Measurements from ENCODE around the gene LGALS3BP.

DNA sequence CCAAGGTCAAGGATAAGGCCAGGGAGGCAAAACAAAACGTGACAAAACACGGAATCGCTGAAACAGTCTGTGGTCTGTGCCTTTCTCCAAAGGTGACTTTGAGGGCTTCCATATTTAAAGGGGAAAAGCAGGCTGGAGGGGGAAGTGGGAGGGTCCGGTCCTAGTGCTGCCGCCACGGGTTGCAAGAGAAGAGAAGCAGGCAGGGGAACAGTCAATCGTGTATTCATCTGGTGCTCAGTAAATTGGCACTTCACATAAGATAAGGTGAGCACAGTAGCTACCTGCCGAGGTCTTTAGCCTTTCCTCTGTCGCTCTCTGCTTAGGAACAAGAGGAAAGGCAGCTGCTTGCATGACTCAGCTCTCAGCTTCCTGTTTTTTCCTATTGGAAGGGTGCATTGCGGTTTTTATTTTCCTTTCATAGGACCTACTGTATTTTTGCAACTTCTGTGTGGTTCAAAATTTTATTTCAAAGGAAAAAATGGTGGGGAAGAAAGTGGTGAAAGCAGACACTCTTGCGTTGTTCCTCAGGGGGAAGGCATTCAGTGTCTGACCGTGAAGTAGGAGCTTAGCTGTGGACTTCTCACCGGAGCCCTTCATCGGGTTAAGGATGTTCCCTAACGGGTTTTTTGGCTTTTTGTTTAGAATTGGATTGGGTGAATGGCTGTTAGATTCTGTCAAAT is 7.1 kb upstream of the LGALS3BP start:
- no peak for TF ChIP-seq CBX5 (IDR thresholded peaks at IDR 0.05; ENCODE audit: low read depth, low read length)
- TF ChIP-seq, protein P1, sequence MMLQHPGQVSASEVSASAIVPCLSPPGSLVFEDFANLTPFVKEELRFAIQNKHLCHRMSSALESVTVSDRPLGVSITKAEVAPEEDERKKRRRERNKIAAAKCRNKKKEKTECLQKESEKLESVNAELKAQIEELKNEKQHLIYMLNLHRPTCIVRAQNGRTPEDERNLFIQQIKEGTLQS (IDR thresholded peaks at IDR 0.05; ENCODE audit: insufficient read depth, low read depth, low read length), result no peak
- TF ChIP-seq, protein P2, sequence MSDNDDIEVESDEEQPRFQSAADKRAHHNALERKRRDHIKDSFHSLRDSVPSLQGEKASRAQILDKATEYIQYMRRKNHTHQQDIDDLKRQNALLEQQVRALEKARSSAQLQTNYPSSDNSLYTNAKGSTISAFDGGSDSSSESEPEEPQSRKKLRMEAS (IDR thresholded peaks at IDR 0.05), result no peak
- TF ChIP-seq, protein P3, sequence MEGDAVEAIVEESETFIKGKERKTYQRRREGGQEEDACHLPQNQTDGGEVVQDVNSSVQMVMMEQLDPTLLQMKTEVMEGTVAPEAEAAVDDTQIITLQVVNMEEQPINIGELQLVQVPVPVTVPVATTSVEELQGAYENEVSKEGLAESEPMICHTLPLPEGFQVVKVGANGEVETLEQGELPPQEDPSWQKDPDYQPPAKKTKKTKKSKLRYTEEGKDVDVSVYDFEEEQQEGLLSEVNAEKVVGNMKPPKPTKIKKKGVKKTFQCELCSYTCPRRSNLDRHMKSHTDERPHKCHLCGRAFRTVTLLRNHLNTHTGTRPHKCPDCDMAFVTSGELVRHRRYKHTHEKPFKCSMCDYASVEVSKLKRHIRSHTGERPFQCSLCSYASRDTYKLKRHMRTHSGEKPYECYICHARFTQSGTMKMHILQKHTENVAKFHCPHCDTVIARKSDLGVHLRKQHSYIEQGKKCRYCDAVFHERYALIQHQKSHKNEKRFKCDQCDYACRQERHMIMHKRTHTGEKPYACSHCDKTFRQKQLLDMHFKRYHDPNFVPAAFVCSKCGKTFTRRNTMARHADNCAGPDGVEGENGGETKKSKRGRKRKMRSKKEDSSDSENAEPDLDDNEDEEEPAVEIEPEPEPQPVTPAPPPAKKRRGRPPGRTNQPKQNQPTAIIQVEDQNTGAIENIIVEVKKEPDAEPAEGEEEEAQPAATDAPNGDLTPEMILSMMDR (IDR thresholded peaks at IDR 0.05; ENCODE audit: control extremely low read depth in 1 of 3, insufficient read depth in 1 of 3, low read depth in 1 of 3, low read length in 3 of 3), result no peak
- no peak for TF ChIP-seq SP1 (IDR thresholded peaks at IDR 0.05; ENCODE audit: low read depth, low read length)
- TF ChIP-seq, protein P4, sequence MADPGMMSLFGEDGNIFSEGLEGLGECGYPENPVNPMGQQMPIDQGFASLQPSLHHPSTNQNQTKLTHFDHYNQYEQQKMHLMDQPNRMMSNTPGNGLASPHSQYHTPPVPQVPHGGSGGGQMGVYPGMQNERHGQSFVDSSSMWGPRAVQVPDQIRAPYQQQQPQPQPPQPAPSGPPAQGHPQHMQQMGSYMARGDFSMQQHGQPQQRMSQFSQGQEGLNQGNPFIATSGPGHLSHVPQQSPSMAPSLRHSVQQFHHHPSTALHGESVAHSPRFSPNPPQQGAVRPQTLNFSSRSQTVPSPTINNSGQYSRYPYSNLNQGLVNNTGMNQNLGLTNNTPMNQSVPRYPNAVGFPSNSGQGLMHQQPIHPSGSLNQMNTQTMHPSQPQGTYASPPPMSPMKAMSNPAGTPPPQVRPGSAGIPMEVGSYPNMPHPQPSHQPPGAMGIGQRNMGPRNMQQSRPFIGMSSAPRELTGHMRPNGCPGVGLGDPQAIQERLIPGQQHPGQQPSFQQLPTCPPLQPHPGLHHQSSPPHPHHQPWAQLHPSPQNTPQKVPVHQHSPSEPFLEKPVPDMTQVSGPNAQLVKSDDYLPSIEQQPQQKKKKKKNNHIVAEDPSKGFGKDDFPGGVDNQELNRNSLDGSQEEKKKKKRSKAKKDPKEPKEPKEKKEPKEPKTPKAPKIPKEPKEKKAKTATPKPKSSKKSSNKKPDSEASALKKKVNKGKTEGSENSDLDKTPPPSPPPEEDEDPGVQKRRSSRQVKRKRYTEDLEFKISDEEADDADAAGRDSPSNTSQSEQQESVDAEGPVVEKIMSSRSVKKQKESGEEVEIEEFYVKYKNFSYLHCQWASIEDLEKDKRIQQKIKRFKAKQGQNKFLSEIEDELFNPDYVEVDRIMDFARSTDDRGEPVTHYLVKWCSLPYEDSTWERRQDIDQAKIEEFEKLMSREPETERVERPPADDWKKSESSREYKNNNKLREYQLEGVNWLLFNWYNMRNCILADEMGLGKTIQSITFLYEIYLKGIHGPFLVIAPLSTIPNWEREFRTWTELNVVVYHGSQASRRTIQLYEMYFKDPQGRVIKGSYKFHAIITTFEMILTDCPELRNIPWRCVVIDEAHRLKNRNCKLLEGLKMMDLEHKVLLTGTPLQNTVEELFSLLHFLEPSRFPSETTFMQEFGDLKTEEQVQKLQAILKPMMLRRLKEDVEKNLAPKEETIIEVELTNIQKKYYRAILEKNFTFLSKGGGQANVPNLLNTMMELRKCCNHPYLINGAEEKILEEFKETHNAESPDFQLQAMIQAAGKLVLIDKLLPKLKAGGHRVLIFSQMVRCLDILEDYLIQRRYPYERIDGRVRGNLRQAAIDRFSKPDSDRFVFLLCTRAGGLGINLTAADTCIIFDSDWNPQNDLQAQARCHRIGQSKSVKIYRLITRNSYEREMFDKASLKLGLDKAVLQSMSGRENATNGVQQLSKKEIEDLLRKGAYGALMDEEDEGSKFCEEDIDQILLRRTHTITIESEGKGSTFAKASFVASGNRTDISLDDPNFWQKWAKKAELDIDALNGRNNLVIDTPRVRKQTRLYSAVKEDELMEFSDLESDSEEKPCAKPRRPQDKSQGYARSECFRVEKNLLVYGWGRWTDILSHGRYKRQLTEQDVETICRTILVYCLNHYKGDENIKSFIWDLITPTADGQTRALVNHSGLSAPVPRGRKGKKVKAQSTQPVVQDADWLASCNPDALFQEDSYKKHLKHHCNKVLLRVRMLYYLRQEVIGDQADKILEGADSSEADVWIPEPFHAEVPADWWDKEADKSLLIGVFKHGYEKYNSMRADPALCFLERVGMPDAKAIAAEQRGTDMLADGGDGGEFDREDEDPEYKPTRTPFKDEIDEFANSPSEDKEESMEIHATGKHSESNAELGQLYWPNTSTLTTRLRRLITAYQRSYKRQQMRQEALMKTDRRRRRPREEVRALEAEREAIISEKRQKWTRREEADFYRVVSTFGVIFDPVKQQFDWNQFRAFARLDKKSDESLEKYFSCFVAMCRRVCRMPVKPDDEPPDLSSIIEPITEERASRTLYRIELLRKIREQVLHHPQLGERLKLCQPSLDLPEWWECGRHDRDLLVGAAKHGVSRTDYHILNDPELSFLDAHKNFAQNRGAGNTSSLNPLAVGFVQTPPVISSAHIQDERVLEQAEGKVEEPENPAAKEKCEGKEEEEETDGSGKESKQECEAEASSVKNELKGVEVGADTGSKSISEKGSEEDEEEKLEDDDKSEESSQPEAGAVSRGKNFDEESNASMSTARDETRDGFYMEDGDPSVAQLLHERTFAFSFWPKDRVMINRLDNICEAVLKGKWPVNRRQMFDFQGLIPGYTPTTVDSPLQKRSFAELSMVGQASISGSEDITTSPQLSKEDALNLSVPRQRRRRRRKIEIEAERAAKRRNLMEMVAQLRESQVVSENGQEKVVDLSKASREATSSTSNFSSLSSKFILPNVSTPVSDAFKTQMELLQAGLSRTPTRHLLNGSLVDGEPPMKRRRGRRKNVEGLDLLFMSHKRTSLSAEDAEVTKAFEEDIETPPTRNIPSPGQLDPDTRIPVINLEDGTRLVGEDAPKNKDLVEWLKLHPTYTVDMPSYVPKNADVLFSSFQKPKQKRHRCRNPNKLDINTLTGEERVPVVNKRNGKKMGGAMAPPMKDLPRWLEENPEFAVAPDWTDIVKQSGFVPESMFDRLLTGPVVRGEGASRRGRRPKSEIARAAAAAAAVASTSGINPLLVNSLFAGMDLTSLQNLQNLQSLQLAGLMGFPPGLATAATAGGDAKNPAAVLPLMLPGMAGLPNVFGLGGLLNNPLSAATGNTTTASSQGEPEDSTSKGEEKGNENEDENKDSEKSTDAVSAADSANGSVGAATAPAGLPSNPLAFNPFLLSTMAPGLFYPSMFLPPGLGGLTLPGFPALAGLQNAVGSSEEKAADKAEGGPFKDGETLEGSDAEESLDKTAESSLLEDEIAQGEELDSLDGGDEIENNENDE (IDR thresholded peaks at IDR 0.05; ENCODE audit: insufficient replicate concordance, low read length), result no peak
- no peak for TF ChIP-seq EZH2 (IDR thresholded peaks at IDR 0.05; ENCODE audit: low read depth, low read length, severe bottlenecking)
- 0 out of 2 replicates have a peak, but pooled peaks have one; percentile 14 for TF ChIP-seq YY1 (IDR thresholded peaks at IDR 0.05; ENCODE audit: low read depth, low read length)

Measured in H1 (cell line).